Activated CD8-positive, alpha-beta memory T cell treated with anti-CD3 and anti-CD28 coated beads, Interleukin-2, amount 50 U/mL, for 24 hours (primary cell): ENCODE measurements around the gene TOM1.
A peak's percentile ranks its signal among the peaks of the same experiment; 100 is the strongest.

Source experiments
- DNase-seq: peaks from one replicate; pipeline ENCODE4 v3.0.0-alpha.2; 2020; ENCODE audit errors: extremely low read depth

Gene TOM1

GRCh38 chr22:35299673-35300499 is at the start of gene TOM1:
Gene TOM1, plus strand, starts transcription at chr22:35299894. Its CDS starts 35 bp downstream, at chr22:35299929.
- peak; percentile 88 for DNase-seq

GRCh38 chr22:35250156-35250555 is 49.5 kb upstream of the TOM1 start:
- no peak for DNase-seq

- no peak for DNase-seq
These were observed 45.7 kb upstream of the TOM1 start for GRCh38 chr22:35253946-35254345.

GRCh38 chr22:35257002-35257320 is 42.7 kb upstream of the TOM1 start:
- no peak for DNase-seq

GRCh38 chr22:35257321-35258190 is 42.1 kb upstream of the TOM1 start, which contains the start of gene HMGXB4:
Gene HMGXB4, plus strand, starts transcription at chr22:35257493. Its CDS starts 4,898 bp downstream, at chr22:35262391.
- DNase-seq, result peak; percentile 58

- no peak for DNase-seq
These were observed 41.3 kb upstream of the TOM1 start for GRCh38 chr22:35258191-35258988.

- no peak for DNase-seq
These were observed 34.7 kb upstream of the TOM1 start for GRCh38 chr22:35264986-35265385.

GRCh38 chr22:35266277-35266676 is 33.4 kb upstream of the TOM1 start:
- no peak for DNase-seq

GRCh38 chr22:35269630-35270029 is 30.1 kb upstream of the TOM1 start:
- DNase-seq, result no peak

GRCh38 chr22:35274154-35274871 is 25.4 kb upstream of the TOM1 start:
- DNase-seq, result no peak

- no peak for DNase-seq
These were observed 24.1 kb upstream of the TOM1 start for GRCh38 chr22:35275580-35275979.

- no peak for DNase-seq
These were observed 23.7 kb upstream of the TOM1 start for GRCh38 chr22:35276019-35276418.

GRCh38 chr22:35288116-35288515 is 11.6 kb upstream of the TOM1 start:
- no peak for DNase-seq

GRCh38 chr22:35292786-35293185 is 6.9 kb upstream of the TOM1 start:
- DNase-seq, result no peak

- DNase-seq, result no peak
These were observed 3.6 kb upstream of the TOM1 start for GRCh38 chr22:35296051-35296450.

GRCh38 chr22:35299217-35299672 is 449 bp upstream of the TOM1 start:
- no peak for DNase-seq

GRCh38 chr22:35301372-35301874 is 1.7 kb downstream of the TOM1 start:
- DNase-seq, result no peak

- no peak for DNase-seq
These were observed 3.4 kb downstream of the TOM1 start for GRCh38 chr22:35303029-35303624.

GRCh38 chr22:35305525-35306070 is 5.9 kb downstream of the TOM1 start:
- no peak for DNase-seq

GRCh38 chr22:35306350-35306967 is 6.8 kb downstream of the TOM1 start:
- no peak for DNase-seq
